A549 (cell line): ENCODE results near the gene ZIC4.

Experiments
- EP300 ChIP-seq, 2 experiments: fragments of >200 bp; sonication (Bioruptor Twin); formaldehyde crosslinking; IDR thresholded peaks; 2 replicates in 1 of 2; 3 replicates in 1 of 2; pipeline ENCODE4 v1.6.1; 2016 to 2017
- POLR2A ChIP-seq: IDR thresholded peaks from 2 replicates; pipeline ENCODE4 v1.6.1; 2012; ENCODE audit warnings: mild to moderate bottlenecking, low read length
- ZNF302 ChIP-seq: fragments of 250-450 bp; sonication (Bioruptor Pico); IDR thresholded peaks from 2 replicates; pipeline ENCODE4 v1.9.0; 2021; ENCODE audit warnings: inconsistent platforms, mild to moderate bottlenecking, moderate library complexity
- ZSCAN20 ChIP-seq: fragments of 250-450 bp; sonication (Bioruptor Pico); IDR thresholded peaks from 2 replicates; pipeline ENCODE4 v1.8.0; 2022; ENCODE audit warnings: mild to moderate bottlenecking, moderate library complexity
- TF ChIP-seq, protein P1 (sequence below): fragments of >200 bp; sonication (Bioruptor Twin); formaldehyde crosslinking; IDR thresholded peaks from 3 replicates; pipeline ENCODE4 v1.5.1; 2016

DNA sequence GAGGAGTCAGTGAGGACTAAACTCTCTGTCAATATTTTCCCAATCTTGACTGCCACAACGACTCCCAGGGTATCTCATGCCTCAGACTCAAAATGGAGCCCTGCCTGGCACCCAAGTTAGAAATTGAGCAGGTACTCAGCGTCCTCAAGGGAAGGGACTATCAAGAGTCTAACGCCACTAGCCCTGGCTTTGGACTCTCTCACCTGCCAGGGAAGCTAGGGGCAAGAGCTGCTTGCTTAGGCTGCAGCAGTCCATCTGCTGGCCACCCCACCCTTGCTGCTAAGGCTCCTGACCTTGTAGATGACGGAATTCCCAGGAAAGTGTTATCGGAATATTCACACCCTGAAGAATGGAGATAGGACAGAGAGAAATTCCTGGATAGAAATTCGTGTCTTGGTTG, 33.0 kb downstream of the ZIC4 start:
- TF ChIP-seq, protein P1, sequence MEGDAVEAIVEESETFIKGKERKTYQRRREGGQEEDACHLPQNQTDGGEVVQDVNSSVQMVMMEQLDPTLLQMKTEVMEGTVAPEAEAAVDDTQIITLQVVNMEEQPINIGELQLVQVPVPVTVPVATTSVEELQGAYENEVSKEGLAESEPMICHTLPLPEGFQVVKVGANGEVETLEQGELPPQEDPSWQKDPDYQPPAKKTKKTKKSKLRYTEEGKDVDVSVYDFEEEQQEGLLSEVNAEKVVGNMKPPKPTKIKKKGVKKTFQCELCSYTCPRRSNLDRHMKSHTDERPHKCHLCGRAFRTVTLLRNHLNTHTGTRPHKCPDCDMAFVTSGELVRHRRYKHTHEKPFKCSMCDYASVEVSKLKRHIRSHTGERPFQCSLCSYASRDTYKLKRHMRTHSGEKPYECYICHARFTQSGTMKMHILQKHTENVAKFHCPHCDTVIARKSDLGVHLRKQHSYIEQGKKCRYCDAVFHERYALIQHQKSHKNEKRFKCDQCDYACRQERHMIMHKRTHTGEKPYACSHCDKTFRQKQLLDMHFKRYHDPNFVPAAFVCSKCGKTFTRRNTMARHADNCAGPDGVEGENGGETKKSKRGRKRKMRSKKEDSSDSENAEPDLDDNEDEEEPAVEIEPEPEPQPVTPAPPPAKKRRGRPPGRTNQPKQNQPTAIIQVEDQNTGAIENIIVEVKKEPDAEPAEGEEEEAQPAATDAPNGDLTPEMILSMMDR = no peak
- TF ChIP-seq EP300 (IDR thresholded peaks at IDR 0.05) (no peak), POLR2A (no peak), ZSCAN20 (CRISPR knock-in tag) (no peak), ZNF302 (CRISPR knock-in tag) (no peak)
